Measurements from ENCODE around the gene CRLF3.
"Not testable (repeated sequence)": the region's sequence is repeated elsewhere in the genome, so short reads cannot be mapped to it uniquely, and the experiment has no call there.

The CRLF3 gene

DNA sequence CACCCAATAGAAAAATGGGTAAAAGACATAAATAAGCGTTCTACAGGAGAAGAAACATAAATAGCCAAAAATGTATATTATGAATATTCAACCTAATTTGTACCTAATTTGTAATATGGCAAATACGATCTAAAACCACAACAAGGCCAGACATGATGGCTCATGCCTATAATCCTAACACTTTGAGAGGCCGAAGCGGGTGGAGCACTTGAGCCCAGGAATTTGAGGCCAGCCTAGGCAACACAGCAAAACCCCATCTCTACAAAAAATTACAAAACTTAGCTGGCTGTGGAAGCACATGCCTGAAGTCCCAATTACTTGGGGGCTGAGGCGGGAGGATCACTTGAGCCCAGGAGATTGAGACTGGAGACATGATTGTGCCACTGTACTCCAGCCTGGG lies 30.1 kb downstream of the CRLF3 start:
- no peak overlapping the region for H3K27ac ChIP-seq
- TF ChIP-seq ZFX (IDR thresholded peaks at IDR 0.05): no peak
- TF ChIP-seq, protein P1, sequence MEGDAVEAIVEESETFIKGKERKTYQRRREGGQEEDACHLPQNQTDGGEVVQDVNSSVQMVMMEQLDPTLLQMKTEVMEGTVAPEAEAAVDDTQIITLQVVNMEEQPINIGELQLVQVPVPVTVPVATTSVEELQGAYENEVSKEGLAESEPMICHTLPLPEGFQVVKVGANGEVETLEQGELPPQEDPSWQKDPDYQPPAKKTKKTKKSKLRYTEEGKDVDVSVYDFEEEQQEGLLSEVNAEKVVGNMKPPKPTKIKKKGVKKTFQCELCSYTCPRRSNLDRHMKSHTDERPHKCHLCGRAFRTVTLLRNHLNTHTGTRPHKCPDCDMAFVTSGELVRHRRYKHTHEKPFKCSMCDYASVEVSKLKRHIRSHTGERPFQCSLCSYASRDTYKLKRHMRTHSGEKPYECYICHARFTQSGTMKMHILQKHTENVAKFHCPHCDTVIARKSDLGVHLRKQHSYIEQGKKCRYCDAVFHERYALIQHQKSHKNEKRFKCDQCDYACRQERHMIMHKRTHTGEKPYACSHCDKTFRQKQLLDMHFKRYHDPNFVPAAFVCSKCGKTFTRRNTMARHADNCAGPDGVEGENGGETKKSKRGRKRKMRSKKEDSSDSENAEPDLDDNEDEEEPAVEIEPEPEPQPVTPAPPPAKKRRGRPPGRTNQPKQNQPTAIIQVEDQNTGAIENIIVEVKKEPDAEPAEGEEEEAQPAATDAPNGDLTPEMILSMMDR (conservative IDR thresholded peaks at IDR 0.05): no peak

DNA sequence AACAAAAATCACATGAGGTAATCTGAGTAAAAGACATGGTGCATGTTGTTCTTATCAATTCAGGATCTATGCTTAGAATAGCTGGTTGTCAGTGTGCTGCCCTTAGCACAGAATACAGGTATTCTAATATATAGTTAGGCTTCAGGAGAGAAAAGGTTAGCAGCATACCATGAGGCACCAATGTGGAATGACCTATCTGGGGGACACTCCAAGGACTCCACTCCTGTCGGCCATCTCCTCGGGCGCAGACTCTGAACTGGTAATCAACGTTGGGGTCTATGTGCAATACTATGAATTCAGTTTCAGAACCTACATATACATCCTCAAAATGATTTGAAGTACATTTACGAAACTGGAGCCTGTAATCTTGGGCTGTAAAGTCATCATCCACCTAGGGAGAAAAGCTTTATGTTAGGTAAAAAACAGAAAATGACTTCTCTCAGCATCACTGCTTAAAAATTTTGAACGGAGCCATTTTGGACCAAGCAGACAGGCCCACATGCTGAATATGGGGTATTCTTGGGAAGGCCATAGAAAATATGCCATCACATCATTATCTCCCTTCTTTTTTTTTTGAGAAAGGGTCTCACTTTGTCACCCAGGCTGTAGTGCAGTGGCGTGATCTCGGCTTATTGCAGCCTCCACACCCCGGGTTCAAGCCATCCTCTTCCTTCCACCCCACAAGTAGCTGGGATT lies 31.1 kb downstream of the CRLF3 start:
- no peak overlapping the region for H3K27ac ChIP-seq
- TF ChIP-seq, protein P1 (conservative IDR thresholded peaks at IDR 0.05): no peak
- TF ChIP-seq ZFX (IDR thresholded peaks at IDR 0.05): no peak

DNA sequence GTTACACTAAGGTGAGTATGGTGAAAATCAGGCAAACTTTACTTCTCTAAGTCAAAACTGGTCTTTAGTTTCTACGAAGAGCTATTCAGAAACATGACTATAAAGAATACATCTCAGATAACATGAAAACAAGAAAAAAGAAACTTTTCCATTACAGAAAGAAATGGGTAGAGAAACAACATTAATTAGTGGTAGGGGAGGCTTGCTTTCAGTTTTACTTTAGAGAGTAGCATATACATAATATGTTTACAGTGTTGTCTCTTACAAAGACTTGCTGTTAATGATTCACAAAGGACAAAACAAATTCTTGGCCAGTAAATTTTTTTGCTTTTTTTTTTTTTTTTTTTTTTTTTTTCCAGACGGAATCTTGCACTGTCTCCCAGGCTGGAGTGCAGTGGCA lies 34.2 kb downstream of the CRLF3 start:
- no peak overlapping the region for H3K27ac ChIP-seq
- no peak for TF ChIP-seq ZFX (IDR thresholded peaks at IDR 0.05)
- TF ChIP-seq, protein P1 (conservative IDR thresholded peaks at IDR 0.05): no peak

DNA sequence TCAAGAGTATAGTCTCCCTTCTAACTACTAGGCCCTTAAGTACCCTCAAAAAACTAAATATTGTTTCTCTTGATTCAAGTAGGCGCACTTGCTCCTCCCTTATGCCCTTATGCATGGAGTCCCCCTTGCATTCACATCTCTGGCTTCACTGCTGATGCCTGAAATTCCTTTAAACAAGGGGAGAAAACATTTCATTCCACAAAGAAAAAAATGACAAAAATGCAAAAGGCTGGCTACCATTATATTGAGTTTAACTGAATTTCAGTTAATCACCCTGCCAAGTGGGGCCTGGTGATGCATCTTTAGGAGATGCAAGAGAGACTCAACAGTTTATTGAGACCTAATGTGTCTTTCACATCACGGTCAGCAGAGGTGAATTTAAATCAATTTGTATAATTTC lies 35.6 kb downstream of the CRLF3 start:
- TF ChIP-seq ZFX (IDR thresholded peaks at IDR 0.05): no peak
- TF ChIP-seq, protein P1 (conservative IDR thresholded peaks at IDR 0.05): no peak

DNA sequence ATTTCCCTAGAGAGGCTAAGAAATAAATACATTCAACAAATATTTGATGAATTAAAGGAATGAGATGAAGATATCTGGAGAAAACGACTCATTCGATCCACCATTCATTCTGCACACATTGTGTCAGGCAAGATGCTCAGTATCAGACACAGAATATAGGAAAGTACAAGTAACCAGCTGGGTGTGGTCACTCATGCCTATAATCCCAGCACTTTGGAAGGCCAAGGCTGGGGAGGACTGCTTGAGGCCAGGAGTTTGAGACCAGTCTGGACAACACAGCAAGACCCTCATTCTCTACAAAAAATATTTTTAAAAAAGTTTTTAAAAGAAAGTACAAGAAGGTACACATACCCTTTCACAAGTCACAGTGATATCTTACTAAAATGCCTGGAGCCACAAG lies 42.3 kb downstream of the CRLF3 start:
- TF ChIP-seq, protein P1 (conservative IDR thresholded peaks at IDR 0.05): no peak
- TF ChIP-seq ZFX (IDR thresholded peaks at IDR 0.05): no peak
- no peak overlapping the region for H3K27ac ChIP-seq

More for the DNA sequence above, 35.6 kb downstream of the CRLF3 start:
- H3K27ac ChIP-seq: no peak overlapping the region

DNA sequence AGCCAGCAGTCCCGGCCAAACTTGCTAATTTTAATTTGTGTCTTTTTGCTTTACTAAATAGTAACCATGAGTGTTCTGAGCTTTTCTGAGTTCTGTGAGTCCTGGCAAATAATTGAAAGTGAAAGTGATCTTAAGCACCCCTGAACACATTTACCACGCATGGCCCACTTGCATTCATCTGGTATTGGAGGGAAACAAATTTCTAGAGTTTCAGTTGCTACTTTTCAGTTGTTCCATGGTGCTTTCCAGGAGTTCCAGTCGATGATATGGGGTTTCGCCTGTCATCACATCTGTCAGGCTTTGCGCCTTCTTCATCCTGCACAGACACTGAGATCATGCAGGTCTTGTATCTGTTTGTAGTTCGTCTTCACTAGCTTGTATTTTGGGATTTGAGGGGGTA lies 44.1 kb downstream of the CRLF3 start:
- TF ChIP-seq ZFX (IDR thresholded peaks at IDR 0.05): no peak
- TF ChIP-seq, protein P1 (conservative IDR thresholded peaks at IDR 0.05): no peak

DNA sequence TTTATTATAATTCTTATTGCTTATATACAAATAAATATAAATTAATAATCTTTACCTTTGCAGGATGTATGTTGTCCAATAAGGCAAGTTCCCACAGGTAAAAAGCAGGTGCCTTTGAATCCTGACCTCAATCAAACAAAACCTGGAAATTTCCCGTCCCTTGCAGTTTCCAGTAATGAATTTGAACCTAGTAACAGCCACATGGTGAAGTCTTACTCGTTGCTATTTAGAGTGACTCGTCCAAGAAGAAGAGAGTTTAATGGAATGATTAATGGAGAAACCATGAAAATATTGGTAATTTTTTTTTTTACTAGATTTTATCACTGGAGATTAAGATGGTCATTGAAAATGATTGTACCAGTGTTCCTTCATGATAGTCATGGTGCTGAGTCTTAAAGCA lies 55.7 kb downstream of the CRLF3 start:
- not testable (repeated sequence) for H3K27ac ChIP-seq

More for the DNA sequence above, 44.1 kb downstream of the CRLF3 start:
- no peak overlapping the region for H3K27ac ChIP-seq

DNA sequence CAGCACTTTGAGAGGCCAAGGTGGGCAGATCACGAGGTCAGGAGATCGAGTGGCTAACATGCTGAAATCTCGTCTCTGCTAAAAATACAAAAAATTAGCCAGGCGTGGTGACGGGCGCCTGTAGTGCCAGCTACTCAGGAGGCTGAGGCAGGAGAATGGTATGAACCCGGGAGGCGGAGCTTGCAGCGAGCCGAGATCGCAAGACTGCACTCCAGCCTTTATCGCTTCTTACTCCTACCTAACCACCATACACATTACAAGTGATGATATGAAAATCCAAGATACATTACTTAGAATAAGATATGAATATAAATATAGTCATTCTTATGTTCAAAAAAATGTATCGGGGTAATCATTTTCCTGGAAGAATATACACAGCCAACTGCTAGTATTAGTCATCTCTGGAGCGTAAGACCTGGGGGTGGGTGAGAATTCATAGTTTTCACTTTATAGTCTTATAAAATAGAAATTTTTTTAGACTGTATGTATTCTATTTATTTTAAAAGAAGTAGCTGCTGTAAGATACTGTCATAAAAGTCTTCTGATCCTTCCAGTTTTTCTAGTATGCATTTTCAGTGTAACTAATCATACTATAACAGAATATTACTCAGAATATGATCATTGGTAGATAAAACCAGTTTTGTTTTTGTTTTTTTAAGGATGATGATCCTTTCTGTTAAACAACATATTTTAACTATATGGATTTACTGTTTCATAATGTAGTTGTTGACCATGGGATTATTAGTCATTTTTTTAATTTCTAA lies 56.7 kb downstream of the CRLF3 start:
- not testable (repeated sequence) for H3K27ac ChIP-seq
